ENCODE data around the gene CLCN6.

- TF ChIP-seq EZH2 (IDR thresholded peaks at IDR 0.05; ENCODE audit: low read length, missing control alignments) = no peak
- no peak for TF ChIP-seq CTCF (conservative IDR thresholded peaks at IDR 0.05 in 1 of 2, IDR thresholded peaks at IDR 0.05 in 1 of 2; ENCODE audit: low read depth in 1 of 2, low read length in 2 of 2)
Observed at GRCh38 chr1:11794446-11795237, 11.3 kb upstream of the CLCN6 start.

Data from fibroblast of lung (primary cell).